ENCODE results near the gene TRIM9. TPM values are rescaled to one million over a fixed set of nuclear protein-coding genes. Genes with fewer than 3 reads are reported as not detected.

The TRIM9 gene
- total and polyA plus RNA-seq, 9 donors, result 0.36 to 8.7 (median 1.7) TPM

DNA sequence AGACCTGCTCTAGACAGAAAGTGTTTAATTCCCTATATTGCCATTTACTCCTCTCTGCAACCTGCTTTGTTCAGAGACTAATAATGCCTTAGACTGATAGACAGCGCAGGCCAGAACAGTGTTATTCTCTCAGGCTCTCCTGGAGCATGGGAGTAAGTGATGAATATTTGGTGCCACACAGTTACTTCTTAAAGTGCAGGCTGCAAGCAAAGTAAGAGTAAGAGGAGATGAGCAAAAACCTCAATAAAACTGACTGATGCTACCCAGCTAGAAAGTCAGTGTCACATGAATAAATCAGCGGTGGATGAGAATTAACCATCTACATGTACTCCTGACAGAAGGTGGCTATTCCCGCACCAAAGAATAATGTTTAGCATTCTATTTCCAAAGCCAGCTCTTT lies 9.9 kb downstream of the TRIM9 start:
- Histone ChIP-seq H3K4me1 (ENCODE audit: insufficient read depth) (no peaks in the 10 kb centered on the region), H3K27ac (no peak overlapping the region), H3K27me3 (no peaks in the 10 kb centered on the region), H3K9me3 (no peaks in the 10 kb centered on the region), H3K4me3 (no peak overlapping the region), H3K36me3 (no peaks in the 10 kb centered on the region)
- TF ChIP-seq POLR2A (IDR thresholded peaks at IDR 0.05), result no peak
- no peak for TF ChIP-seq CTCF (IDR thresholded peaks at IDR 0.05)
- TF ChIP-seq EP300 (IDR thresholded peaks at IDR 0.05), result no peak
- 92 to 96% (median 93%) methylated on average over 3 of the region's 3 CpGs for WGBS, 3 donors
- intact Hi-C loops (cut with DNase I), result no loop called here
- DNase-seq, result no peak

DNA sequence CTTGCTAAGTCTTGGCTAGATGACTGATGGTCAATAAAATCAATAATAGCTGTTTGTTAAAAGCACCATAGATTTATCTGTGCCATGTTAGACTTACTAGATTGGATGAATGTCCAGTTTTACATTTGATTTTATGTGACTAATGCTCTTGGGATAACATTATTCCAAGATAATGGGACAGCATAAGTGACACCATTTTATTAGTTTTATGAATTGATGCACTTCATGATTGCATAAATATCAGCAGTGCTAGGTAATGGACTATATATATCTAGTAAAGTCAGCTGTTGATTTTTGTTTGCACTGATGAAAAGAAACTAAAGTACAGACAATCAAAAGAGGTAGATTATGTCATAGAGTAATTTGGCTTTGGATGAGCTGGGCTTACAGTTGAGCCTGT lies 10.4 kb downstream of the TRIM9 start:
- Histone ChIP-seq H3K9me3 (no peaks in the 10 kb centered on the region), H3K27ac (no peak overlapping the region), H3K36me3 (no peaks in the 10 kb centered on the region), H3K4me3 (no peak overlapping the region), H3K27me3 (no peaks in the 10 kb centered on the region), H3K4me1 (ENCODE audit: insufficient read depth) (no peaks in the 10 kb centered on the region)
- no peak for DNase-seq
- TF ChIP-seq CTCF (IDR thresholded peaks at IDR 0.05), result no peak
- TF ChIP-seq POLR2A (IDR thresholded peaks at IDR 0.05), result no peak
- no peak for TF ChIP-seq EP300 (IDR thresholded peaks at IDR 0.05)
- intact Hi-C loops (cut with DNase I), result no loop called here

- Histone ChIP-seq H3K9me3 (no peaks in the 10 kb centered on the region), H3K27ac (no peak overlapping the region), H3K4me1 (ENCODE audit: insufficient read depth) (no peaks in the 10 kb centered on the region), H3K4me3 (no peak overlapping the region), H3K36me3 (no peaks in the 10 kb centered on the region), H3K27me3 (no peaks in the 10 kb centered on the region)
- TF ChIP-seq CTCF (IDR thresholded peaks at IDR 0.05) (no peak), EP300 (IDR thresholded peaks at IDR 0.05) (no peak), POLR2A (IDR thresholded peaks at IDR 0.05) (no peak)
- DNase-seq, result no peak
- 51 to 81% (median 58%) methylated on average over 1 of the region's 1 CpG for WGBS, 3 donors
- intact Hi-C loops (cut with DNase I), result no loop called here
Measured at GRCh38 chr14:51082349-51082748, 12.6 kb downstream of the TRIM9 start.

DNA sequence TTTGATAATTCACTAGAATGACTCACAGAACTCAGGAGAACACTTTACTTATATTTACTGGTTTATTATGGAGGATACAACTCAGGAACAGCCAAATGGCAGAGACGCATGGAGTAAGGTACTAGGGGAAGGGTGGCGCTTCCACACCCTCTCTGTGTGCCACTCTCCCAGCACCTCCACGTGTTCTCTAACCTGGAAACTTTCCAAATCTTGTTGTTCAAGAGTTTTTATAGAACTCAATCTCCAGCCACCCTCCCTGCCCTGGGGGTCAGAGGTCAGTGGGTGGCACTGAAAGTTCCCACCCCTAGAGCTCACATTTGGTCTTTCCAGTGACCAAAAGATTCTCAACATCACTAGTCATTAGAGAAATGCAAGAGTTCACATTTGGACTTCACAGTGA lies 13.2 kb downstream of the TRIM9 start:
- no peaks in the 10 kb centered on the region for H3K27me3 ChIP-seq
- H3K27ac ChIP-seq, result no peak overlapping the region
- 71 to 83% (median 73%) methylated on average over 3 of the region's 3 CpGs for WGBS, 3 donors
- intact Hi-C loops (cut with DNase I), result no loop called here
- TF ChIP-seq POLR2A (IDR thresholded peaks at IDR 0.05), result no peak
- TF ChIP-seq CTCF (IDR thresholded peaks at IDR 0.05), result no peak
- no peak for TF ChIP-seq EP300 (IDR thresholded peaks at IDR 0.05)
- no peak overlapping the region for H3K4me3 ChIP-seq
- DNase-seq, result no peak
- no peaks in the 10 kb centered on the region for H3K4me1 ChIP-seq (ENCODE audit: insufficient read depth)
- no peaks in the 10 kb centered on the region for H3K9me3 ChIP-seq
- H3K36me3 ChIP-seq, result no peaks in the 10 kb centered on the region

DNA sequence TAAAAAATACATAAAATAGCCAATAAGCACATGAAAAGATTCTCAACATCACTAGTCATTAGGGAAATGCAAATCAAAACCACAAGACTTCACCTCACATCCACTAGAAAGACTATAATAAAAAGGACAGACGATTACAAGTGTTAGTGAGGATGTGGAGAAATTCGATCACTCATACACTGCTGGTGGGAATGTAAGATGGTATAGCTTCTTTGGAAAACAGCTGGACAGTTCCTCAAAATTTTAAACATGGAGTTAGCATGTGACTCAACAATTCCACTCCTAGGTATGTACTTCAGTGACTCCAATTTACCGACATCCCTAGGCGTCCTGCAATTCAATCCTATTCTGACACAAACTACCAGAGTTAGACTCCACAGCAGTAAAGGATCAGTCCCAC lies 13.7 kb downstream of the TRIM9 start:
- Histone ChIP-seq H3K4me3 (no peak overlapping the region), H3K36me3 (no peaks in the 10 kb centered on the region), H3K4me1 (ENCODE audit: insufficient read depth) (no peaks in the 10 kb centered on the region), H3K27ac (no peak overlapping the region), H3K9me3 (no peaks in the 10 kb centered on the region), H3K27me3 (no peaks in the 10 kb centered on the region)
- no peak for DNase-seq
- no peak for TF ChIP-seq EP300 (IDR thresholded peaks at IDR 0.05)
- no peak for TF ChIP-seq POLR2A (IDR thresholded peaks at IDR 0.05)
- TF ChIP-seq CTCF (IDR thresholded peaks at IDR 0.05), result no peak
- intact Hi-C loops (cut with DNase I), result no loop called here
- 77 to 84% (median 79%) methylated on average over 4 of the region's 4 CpGs for WGBS, 3 donors

Measured in ovary (tissue), 9 donors.